ENCODE data around the gene SF1. TPM values are rescaled to one million over a fixed set of nuclear protein-coding genes. Genes with fewer than 3 reads are reported as not detected.
"Not testable (repeated sequence)": the region's sequence is repeated elsewhere in the genome, so short reads cannot be mapped to it uniquely, and the experiment has no call there.

The SF1 gene, protein sequence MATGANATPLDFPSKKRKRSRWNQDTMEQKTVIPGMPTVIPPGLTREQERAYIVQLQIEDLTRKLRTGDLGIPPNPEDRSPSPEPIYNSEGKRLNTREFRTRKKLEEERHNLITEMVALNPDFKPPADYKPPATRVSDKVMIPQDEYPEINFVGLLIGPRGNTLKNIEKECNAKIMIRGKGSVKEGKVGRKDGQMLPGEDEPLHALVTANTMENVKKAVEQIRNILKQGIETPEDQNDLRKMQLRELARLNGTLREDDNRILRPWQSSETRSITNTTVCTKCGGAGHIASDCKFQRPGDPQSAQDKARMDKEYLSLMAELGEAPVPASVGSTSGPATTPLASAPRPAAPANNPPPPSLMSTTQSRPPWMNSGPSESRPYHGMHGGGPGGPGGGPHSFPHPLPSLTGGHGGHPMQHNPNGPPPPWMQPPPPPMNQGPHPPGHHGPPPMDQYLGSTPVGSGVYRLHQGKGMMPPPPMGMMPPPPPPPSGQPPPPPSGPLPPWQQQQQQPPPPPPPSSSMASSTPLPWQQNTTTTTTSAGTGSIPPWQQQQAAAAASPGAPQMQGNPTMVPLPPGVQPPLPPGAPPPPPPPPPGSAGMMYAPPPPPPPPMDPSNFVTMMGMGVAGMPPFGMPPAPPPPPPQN
- total RNA-seq (2014; rRNA removed; shearing (Covaris generic)): 99.7 and 151 TPM in 2 replicates

- peak; percentile 100 for DNase-seq (ENCODE audit: low read depth)
These were observed at the start of gene SF1 for GRCh38 chr11:64778473-64779298. Gene SF1, minus strand, starts transcription at chr11:64778542. Its CDS starts 150 bp downstream, at chr11:64778392.

- no peak for DNase-seq (ENCODE audit: low read depth)
These were observed 49.1 kb upstream of the SF1 start for GRCh38 chr11:64827451-64827839.

- DNase-seq (ENCODE audit: low read depth): no peak
These were observed 48.5 kb upstream of the SF1 start for GRCh38 chr11:64826578-64827450.

DNA sequence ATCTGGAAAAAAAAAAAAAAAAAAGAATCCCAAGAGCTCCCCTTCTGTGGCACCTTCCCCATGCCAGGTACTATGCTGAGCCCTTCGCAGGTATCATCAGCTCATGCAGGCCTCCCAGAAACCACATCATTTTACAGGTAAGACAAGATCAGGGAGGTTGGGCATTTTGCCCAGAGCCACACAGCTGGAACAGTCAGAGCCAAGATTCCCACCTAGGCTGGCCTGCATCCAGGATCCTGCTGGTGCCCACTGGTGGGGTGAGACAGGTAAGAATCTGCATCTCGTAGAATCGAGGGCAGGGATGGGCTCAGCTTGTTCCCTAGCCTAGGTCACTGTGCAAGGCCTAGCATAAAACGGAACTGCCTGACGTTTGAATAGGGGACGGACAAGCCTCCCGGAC is 47.7 kb upstream of the SF1 start:
- DNase-seq (ENCODE audit: low read depth): no peak

DNA sequence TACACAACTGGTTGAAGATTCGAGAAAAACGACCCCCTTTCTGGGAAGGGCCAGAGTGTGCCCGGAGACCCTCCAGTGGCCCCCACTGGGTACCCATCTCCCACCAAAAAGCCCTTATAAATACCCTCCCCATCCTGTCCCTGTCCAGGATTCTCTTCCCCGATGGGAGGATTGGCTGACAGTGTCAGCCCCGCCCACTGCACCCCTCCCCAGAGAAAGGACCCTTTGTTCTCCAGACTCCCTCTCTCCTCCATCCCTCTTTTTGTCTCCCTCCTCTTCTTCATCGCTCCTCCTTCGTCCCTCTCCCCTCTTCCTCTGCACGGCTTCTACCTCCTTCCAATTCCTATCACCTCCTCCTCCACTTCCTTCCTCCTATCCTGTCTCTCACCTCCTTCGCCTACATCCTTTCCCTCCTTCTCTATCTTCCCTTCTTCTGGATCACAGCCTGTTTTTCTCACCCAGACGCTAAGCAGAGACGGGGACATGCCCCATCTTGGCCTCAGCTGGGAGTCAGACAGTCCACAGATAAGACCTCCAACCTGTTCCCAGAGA is 45.3 kb upstream of the SF1 start:
- no peak for DNase-seq (ENCODE audit: low read depth)

DNA sequence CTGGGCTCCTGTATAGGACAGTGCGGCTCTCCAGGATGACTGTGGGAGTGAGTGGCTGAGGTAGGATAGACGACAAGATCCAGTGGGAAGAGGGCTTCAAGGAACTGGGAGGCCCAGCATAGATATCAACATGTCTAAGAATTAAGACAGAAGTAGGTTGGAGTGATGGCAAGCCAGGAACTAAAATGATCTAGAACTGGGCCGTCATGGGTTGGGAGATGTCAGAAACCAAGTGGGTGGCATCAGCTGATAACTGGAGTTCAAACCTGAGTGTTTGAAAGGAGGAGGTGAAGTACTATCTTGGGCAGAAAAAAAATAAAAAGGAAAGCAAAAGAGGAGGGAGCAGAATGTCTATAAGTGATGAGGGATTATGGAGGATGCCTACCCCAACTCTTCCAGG is 39.1 kb upstream of the SF1 start:
- DNase-seq (ENCODE audit: low read depth): no peak

GRCh38 chr11:64815433-64815832 is 37.1 kb upstream of the SF1 start:
- not testable (repeated sequence) for DNase-seq (ENCODE audit: low read depth)

DNA sequence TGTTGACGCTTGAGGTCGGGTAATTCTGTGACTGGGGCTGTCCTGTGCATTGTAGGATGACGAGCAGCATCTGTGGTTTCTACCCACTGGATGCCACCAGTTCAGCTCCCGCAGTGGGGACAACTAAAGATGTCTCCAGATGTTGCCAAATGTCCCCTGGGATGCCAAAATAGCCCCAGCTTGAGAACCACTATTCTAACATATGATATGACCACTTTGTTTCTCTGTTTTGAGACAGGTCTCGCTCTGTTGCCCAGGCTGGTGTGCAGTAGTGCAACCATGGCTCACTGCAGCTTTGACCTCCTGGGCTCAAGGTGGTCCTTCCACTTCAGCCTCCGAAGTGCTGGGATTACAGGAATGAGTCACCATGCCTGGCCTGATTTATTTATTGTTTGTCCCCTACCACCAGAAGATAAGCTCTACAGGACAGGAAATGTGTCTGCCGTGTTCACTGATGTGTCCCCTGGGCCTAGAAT is 36.4 kb upstream of the SF1 start:
- no peak for DNase-seq (ENCODE audit: low read depth)

DNA sequence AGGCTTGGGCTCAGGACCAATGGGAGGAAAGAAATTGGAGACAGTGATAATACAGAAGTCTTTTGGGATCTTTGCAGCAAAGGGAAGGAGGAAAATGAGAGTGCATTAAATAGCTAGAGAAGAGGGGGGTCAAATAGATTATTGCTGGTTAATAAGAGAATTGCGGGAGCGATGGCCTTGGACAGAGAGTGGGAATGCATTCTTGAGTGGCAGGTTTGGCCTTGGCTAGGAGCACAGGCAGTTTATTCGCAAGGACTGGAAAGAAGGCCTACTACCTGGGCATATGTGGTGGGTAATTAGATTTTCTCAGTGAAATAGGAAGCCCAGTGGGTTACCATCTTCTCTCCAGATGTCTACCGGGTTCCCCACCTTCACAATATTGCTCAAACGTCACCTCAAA is 35.5 kb upstream of the SF1 start:
- no peak for DNase-seq (ENCODE audit: low read depth)

- no peak for DNase-seq (ENCODE audit: low read depth)
These were observed 32.5 kb upstream of the SF1 start for GRCh38 chr11:64810891-64811272.

DNA sequence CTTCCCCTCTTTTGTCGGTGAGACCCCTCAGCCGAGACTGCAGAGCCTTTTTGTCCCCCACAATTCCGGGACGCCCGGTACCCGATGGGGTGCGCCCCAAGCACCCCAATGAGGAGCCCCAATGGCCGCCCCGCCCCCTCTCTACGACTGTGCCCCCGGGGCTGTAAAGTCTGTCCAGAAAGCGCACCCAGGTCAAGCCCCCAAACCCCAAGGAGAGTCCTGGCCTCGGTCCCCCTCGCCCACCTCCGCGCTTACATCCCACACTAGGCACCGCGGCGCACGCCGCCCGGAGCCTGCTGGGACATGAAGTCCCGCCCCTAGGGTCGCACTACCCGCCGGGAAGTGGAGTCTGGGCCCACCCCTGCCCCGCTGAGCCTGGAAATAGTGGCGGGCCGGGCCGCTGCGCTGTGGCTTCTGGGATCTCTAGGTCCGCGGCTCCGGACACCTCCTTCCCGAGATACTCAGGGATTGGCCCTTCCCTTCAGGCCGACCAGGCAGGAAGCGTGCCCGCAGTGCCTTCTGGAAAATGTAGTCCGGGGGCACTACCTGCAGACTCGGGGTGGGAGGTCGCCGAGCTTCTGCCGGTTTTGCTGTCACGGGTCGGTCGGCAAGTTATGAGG is 32.0 kb upstream of the SF1 start, which contains the start of gene MEN1:
MEN1 (minus strand) TSS at position 281 of the 620 bp plus-strand sequence. CDS start 442 bp downstream, outside the sequence.
- peak; percentile 96 for DNase-seq (ENCODE audit: low read depth)

- DNase-seq (ENCODE audit: low read depth): peak; percentile 17
These were observed 31.5 kb upstream of the SF1 start for GRCh38 chr11:64809781-64810241.

DNA sequence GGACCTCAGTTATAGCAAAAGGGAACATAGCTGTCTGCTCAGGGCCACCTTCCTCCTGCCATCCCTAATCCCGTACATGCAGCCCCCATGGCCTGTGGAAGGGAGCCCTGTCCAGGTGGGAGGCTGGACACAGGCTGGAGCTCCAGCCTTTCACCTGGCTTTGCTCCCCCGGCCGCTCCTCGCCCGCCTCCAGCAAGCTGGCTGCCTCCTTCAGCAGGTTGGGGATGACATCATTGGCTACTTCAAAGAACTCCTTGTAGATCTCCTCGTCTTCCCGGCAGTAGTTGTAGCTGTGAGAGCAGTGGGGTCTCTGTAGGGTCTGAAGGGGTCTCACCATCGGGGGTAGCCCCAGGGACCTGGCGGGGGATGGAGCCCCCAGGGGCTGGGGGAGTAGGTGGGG is 27.1 kb upstream of the SF1 start:
- no peak for DNase-seq (ENCODE audit: low read depth)

DNA sequence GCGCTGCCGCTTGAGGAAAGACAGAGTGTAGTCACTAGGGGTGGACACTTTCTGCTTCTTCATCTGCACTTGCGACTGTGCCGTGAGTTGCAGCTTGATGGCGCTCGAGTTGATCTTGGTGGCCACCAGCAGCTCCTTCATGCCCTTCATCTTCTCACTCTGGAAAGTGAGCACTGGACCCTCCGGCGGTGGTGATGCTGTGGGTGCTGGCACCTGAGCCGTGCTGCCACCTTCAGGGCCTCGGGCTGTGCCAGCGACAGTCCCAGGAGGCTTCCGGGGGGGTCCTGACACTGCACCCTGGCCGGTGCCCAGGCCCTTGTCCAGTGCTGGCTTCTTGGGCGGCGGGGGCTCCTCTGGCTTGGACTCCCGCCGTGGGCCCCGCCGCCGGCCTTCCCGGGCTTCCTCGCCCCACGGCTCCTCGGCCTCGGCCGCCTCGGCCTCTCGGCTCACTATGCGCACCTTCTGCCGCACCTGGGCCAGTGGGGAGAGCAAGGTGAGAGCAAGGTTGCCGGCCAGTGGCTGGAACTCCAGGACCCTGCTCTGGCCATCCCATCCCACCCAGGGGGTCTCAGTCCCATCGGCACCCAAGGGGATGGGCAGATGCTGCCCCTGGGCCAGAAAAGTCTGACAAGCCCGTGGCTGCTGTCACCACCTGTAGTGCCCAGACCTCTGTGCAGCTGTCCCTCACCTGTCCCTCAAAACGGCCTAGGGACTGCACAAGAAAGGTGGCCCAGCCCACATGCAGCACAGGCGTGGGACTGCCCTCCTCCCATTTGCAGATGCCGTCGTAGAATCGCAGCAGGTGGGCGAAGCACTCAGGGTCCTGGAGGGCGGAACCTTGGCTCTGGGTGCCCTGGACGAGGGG is 26.2 kb upstream of the SF1 start:
- no peak for DNase-seq (ENCODE audit: low read depth)

- DNase-seq (ENCODE audit: low read depth): peak; percentile 35
These were observed 25.6 kb upstream of the SF1 start for GRCh38 chr11:64803846-64804345.

GRCh38 chr11:64803158-64803845 is 25.0 kb upstream of the SF1 start, which contains the start of gene MAP4K2:
Gene MAP4K2, minus strand, starts transcription at chr11:64803214. Its CDS starts 65 bp downstream, at chr11:64803149.
- peak; percentile 88 for DNase-seq (ENCODE audit: low read depth)

GRCh38 chr11:64802370-64803157 is 24.2 kb upstream of the SF1 start:
- no peak for DNase-seq (ENCODE audit: low read depth)

Measured in Daoy (cell line).